ENCODE measurements around the gene GARNL3. TPM values are rescaled to one million over a fixed set of nuclear protein-coding genes. Genes with fewer than 3 reads are reported as not detected.

The GARNL3 gene
- total RNA-seq, 1 experiment from 2014 or later: 11.8 TPM

DNA sequence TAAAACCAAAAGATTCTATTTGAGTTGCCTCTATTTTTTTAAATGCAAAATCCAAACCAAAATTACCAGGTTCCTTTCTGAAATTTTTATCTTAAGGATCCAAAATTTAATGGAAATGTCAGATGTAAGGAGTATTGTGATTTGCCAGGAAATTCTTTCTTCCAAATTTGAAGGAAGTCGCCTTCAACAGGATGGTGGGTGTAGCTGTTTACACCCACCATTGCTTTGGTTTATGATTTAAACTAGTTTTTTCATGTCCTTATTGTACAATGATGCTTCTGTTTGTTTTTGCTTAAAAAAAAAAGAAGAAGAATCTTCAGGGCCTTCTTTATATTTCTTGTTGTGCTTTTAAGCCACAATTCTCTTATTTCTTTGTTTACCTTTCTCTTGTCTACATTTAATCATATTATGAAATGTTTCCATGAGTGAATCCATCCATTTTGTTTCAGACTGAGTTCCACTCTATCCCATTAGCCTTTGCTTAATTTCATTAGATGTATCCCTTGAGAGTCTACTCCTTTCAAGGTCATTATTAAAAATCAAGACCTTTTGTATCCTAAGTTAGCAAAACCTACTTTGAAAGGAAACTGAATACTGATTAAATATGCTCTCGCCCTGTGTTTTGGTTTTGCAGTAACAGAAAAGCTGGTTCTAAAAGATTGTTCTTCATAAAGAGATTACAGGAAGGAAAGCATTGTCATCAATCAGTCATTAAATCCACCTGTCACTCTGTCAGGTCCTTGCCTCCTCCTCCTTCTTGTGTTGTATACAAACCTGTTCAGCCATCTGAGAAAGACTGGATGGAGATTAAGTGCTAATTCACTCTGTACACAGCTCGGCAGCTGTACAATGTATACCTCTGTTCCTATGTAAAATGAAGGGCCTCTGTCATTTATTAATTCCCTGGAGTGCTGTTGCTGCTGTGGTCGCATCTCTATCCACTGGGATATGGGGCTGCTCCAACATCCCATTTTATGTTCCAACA lies 86.9 kb downstream of the GARNL3 start:
- Mint-ChIP-seq H3K9me3 (ENCODE audit: unreplicated experiment) (no peaks in the 10 kb centered on the region), H3K4me3 (ENCODE audit: unreplicated experiment) (no peak overlapping the region), H3K4me1 (ENCODE audit: low read depth, unreplicated experiment) (peaks cover 16% of the 10 kb centered on the region), H3K27me3 (ENCODE audit: insufficient read depth, unreplicated experiment) (no peaks in the 10 kb centered on the region), H3K36me3 (ENCODE audit: insufficient read depth, unreplicated experiment) (no peaks in the 10 kb centered on the region), H3K27ac (ENCODE audit: unreplicated experiment) (no peak overlapping the region)
- TF ChIP-seq, protein P1, sequence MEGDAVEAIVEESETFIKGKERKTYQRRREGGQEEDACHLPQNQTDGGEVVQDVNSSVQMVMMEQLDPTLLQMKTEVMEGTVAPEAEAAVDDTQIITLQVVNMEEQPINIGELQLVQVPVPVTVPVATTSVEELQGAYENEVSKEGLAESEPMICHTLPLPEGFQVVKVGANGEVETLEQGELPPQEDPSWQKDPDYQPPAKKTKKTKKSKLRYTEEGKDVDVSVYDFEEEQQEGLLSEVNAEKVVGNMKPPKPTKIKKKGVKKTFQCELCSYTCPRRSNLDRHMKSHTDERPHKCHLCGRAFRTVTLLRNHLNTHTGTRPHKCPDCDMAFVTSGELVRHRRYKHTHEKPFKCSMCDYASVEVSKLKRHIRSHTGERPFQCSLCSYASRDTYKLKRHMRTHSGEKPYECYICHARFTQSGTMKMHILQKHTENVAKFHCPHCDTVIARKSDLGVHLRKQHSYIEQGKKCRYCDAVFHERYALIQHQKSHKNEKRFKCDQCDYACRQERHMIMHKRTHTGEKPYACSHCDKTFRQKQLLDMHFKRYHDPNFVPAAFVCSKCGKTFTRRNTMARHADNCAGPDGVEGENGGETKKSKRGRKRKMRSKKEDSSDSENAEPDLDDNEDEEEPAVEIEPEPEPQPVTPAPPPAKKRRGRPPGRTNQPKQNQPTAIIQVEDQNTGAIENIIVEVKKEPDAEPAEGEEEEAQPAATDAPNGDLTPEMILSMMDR (IDR thresholded peaks at IDR 0.05; ENCODE audit: insufficient read depth in 1 of 2, low read depth in 1 of 2, low read length in 1 of 2, severe bottlenecking in 1 of 2, unreplicated experiment in 1 of 2): no peak
- intact Hi-C loops (cut with micrococcal nuclease; ENCODE audit: unreplicated experiment): no loop called here
- Histone ChIP-seq H3K9me3 (no peaks in the 10 kb centered on the region), H3K4me3 (ENCODE audit: low read depth, low read length) (no peak overlapping the region), H3K4me1 (no peaks in the 10 kb centered on the region), H3K27me3 (replicated peaks; ENCODE audit: control insufficient read depth, insufficient read depth, low read length) (no peaks in the 10 kb centered on the region), H3K36me3 (ENCODE audit: control insufficient read depth, insufficient read depth, low read length) (no peaks in the 10 kb centered on the region)
- DNase-seq: no peak
- ChIA-PET CTCF (no interaction called here), POLR2A (no interaction called here)
- BruUV-seq (replicated peaks): no TSS peak

DNA sequence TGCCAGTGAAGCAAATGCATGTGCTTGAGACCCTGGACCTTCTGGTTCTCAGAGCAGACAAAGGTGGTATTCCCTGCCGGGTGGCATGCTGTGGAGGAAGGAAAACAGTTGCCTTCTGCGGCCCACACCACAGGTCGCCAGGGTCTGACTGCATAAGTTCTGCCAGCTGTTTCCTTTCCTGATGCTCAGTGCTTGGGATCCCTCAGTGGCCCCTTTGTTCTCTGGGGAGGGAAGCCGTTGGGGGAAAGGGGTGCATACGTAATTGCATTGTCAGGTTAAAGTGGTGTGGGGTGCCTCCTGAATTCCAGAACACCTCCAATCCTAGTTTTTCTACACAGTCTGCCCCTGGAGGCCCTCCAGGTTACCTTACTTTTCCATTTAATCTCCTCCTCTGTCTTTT lies 89.3 kb downstream of the GARNL3 start:
- no peaks in the 10 kb centered on the region for H3K9me3 ChIP-seq
- H3K4me3 Mint-ChIP-seq (ENCODE audit: unreplicated experiment): no peak overlapping the region
- H3K36me3 Mint-ChIP-seq (ENCODE audit: insufficient read depth, unreplicated experiment): no peaks in the 10 kb centered on the region
- ChIA-PET CTCF (interaction anchor here (0.6 kb wide), 1 partner anchor 43 kb away, joined by 3 read pairs; the partner anchor contains the start of gene SLC2A8), POLR2A (no interaction called here)
- TF ChIP-seq, protein P1 (IDR thresholded peaks at IDR 0.05; ENCODE audit: insufficient read depth in 1 of 2, low read depth in 1 of 2, low read length in 1 of 2, severe bottlenecking in 1 of 2, unreplicated experiment in 1 of 2): no peak
- intact Hi-C loops (cut with micrococcal nuclease; ENCODE audit: unreplicated experiment): no loop called here
- no peak overlapping the region for H3K4me3 ChIP-seq (ENCODE audit: low read depth, low read length)
- no peak for DNase-seq
- H3K27me3 Mint-ChIP-seq (ENCODE audit: insufficient read depth, unreplicated experiment): no peaks in the 10 kb centered on the region
- H3K9me3 Mint-ChIP-seq (ENCODE audit: unreplicated experiment): no peaks in the 10 kb centered on the region
- no peaks in the 10 kb centered on the region for H3K4me1 ChIP-seq
- no peaks in the 10 kb centered on the region for H3K36me3 ChIP-seq (ENCODE audit: control insufficient read depth, insufficient read depth, low read length)
- H3K27ac Mint-ChIP-seq (ENCODE audit: unreplicated experiment): no peak overlapping the region
- H3K27me3 ChIP-seq (replicated peaks; ENCODE audit: control insufficient read depth, insufficient read depth, low read length): no peaks in the 10 kb centered on the region
- BruUV-seq (replicated peaks): no TSS peak
- H3K4me1 Mint-ChIP-seq (ENCODE audit: low read depth, unreplicated experiment): peaks cover 16% of the 10 kb centered on the region

DNA sequence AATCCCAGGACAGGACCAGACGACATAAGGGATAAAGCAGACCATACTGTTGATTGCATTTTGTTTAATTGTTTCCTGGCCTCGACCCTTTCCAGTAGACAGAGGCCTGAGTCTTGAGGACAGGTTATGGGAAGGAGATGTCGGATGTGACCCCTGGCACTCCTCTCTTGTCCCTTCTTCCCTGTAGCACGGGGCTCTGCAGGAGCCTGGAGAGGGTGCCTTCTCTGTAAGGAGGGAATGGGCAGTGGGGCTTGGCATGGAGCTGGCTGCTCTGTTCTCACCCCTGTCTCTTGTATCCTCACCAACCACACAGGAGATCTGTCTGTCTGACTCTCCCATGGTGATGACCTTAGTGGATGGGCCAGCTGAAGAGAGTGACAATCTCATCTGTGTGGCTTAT lies 92.3 kb downstream of the GARNL3 start:
- Mint-ChIP-seq H3K4me3 (ENCODE audit: unreplicated experiment) (no peak overlapping the region), H3K27ac (ENCODE audit: unreplicated experiment) (no peak overlapping the region), H3K4me1 (ENCODE audit: low read depth, unreplicated experiment) (peaks cover 23% of the 10 kb centered on the region), H3K27me3 (ENCODE audit: insufficient read depth, unreplicated experiment) (no peaks in the 10 kb centered on the region), H3K9me3 (ENCODE audit: unreplicated experiment) (no peaks in the 10 kb centered on the region), H3K36me3 (ENCODE audit: insufficient read depth, unreplicated experiment) (no peaks in the 10 kb centered on the region)
- no TSS peak for BruUV-seq (replicated peaks)
- no peaks in the 10 kb centered on the region for H3K36me3 ChIP-seq (ENCODE audit: control insufficient read depth, insufficient read depth, low read length)
- no peak overlapping the region for H3K4me3 ChIP-seq (ENCODE audit: low read depth, low read length)
- no peaks in the 10 kb centered on the region for H3K9me3 ChIP-seq
- no peak for DNase-seq
- CTCF ChIA-PET: interaction anchor here (0.8 kb wide), 1 partner anchor 31 kb away, joined by 4 read pairs; no protein-coding TSS in a partner anchor
- TF ChIP-seq, protein P1 (IDR thresholded peaks at IDR 0.05; ENCODE audit: insufficient read depth in 1 of 2, low read depth in 1 of 2, low read length in 1 of 2, severe bottlenecking in 1 of 2, unreplicated experiment in 1 of 2): no peak
- no peaks in the 10 kb centered on the region for H3K27me3 ChIP-seq (replicated peaks; ENCODE audit: control insufficient read depth, insufficient read depth, low read length)
- POLR2A ChIA-PET: no interaction called here
- peaks cover 12% of the 10 kb centered on the region for H3K4me1 ChIP-seq
- intact Hi-C loops (cut with micrococcal nuclease; ENCODE audit: unreplicated experiment): no loop called here
